Sigmoid colon (tissue), 4 donors: Measurements from ENCODE around the gene TMEM135.

Experiments
- EP300 ChIP-seq, 4 donors: sonication (generic); formaldehyde crosslinking; IDR thresholded peaks; one replicate each; pipeline ENCODE4 v1.6.1; 2017; ENCODE audit warnings: antibody characterized with exemption in 4 of 4
- POLR2A ChIP-seq, 2 donors: fragments of 450-650 bp; IDR thresholded peaks; one replicate each; pipeline ENCODE4 v1.6.1; 2016; ENCODE audit warnings: antibody characterized with exemption in 2 of 2, mild to moderate bottlenecking in 2 of 2, moderate library complexity in 2 of 2
- POLR2AphosphoS5 ChIP-seq, 4 donors: sonication (generic); formaldehyde crosslinking; IDR thresholded peaks; one replicate each; pipeline ENCODE4 v1.6.1; 2017; ENCODE audit warnings: antibody characterized with exemption in 4 of 4
- TF ChIP-seq, protein P1 (sequence below), 4 experiments: fragments of 450-650 bp in 3 of 4; fragments of 200-600 bp in 1 of 4; IDR thresholded peaks; one replicate each; pipeline ENCODE4 v1.5.1; 2016 to 2019; ENCODE audit warnings: antibody characterized with exemption in 4 of 4, mild to moderate bottlenecking in 3 of 4, moderate library complexity in 2 of 4

DNA sequence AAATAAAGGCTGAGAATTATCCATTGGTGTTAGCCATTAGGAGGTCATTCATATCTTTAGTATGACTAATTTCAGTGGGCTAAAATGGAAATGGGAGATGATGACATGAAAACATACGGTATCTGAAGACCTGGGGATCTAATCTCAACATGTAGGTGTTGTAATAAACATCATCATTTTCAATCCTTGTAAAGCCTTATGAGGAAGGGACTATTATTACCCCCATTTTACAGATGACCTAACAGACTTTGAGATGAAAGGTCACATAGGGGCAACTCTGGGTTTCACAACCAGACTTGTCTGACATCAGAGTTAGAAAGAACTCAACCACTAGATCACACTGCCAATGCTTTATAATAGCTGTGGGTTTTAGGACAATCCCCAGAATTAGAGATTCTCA is 34.8 kb upstream of the TMEM135 start:
- TF ChIP-seq, protein P1, sequence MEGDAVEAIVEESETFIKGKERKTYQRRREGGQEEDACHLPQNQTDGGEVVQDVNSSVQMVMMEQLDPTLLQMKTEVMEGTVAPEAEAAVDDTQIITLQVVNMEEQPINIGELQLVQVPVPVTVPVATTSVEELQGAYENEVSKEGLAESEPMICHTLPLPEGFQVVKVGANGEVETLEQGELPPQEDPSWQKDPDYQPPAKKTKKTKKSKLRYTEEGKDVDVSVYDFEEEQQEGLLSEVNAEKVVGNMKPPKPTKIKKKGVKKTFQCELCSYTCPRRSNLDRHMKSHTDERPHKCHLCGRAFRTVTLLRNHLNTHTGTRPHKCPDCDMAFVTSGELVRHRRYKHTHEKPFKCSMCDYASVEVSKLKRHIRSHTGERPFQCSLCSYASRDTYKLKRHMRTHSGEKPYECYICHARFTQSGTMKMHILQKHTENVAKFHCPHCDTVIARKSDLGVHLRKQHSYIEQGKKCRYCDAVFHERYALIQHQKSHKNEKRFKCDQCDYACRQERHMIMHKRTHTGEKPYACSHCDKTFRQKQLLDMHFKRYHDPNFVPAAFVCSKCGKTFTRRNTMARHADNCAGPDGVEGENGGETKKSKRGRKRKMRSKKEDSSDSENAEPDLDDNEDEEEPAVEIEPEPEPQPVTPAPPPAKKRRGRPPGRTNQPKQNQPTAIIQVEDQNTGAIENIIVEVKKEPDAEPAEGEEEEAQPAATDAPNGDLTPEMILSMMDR (IDR thresholded peaks at IDR 0.05) = no peak
- TF ChIP-seq POLR2A (IDR thresholded peaks at IDR 0.05) (no peak), POLR2AphosphoS5 (IDR thresholded peaks at IDR 0.05) (no peak), EP300 (IDR thresholded peaks at IDR 0.05) (no peak)
